Heart right ventricle (tissue), 16 donors: ENCODE measurements around the gene DENND4B. TPM values are rescaled to one million over a fixed set of nuclear protein-coding genes. Genes with fewer than 3 reads are reported as not detected.
A peak's percentile ranks its signal among the peaks of the same experiment; 100 is the strongest.

Experiments
- ATAC-seq, 8 donors: fragments of 200-7000 bp; cut with Tn5 transposase; one replicate each; pipeline ENCODE4 v1.9.1; 2020; ENCODE audit warnings: mild to moderate bottlenecking in 8 of 8, moderate library complexity in 8 of 8, moderate number of reproducible peaks in 1 of 8
- DNase-seq, 2 donors: peaks; one replicate each; pipeline ENCODE4 v3.0.0-alpha.2; 2020
- H3K27ac ChIP-seq, 10 donors: fragments of 200-600 bp; sonication (generic) in 2 of 10; one replicate each; pipeline versions ENCODE4 v1.5.0 to v1.8.0; 2020 to 2022; ENCODE audit warnings: mild to moderate bottlenecking in 3 of 10
- H3K27me3 ChIP-seq, 7 donors: fragments of 200-600 bp; one replicate each; pipeline ENCODE4 v1.8.0; 2021 to 2022; ENCODE audit warnings: mild to moderate bottlenecking in 2 of 7
- H3K36me3 ChIP-seq, 9 donors: fragments of 200-600 bp; sonication (generic) in 1 of 9; one replicate each; pipeline versions ENCODE4 v1.5.0 to v1.8.0; 2020 to 2022; ENCODE audit warnings: mild to moderate bottlenecking in 2 of 9
- H3K4me1 ChIP-seq, 9 donors: fragments of 200-600 bp; sonication (generic) in 1 of 9; one replicate each; pipeline versions ENCODE4 v1.5.0 to v1.8.0; 2020 to 2022; ENCODE audit warnings: mild to moderate bottlenecking in 4 of 9
- H3K4me3 ChIP-seq, 10 donors: fragments of 200-600 bp; sonication (generic) in 2 of 10; one replicate each; pipeline versions ENCODE4 v1.5.0 to v1.8.0; 2020 to 2022; ENCODE audit warnings: mild to moderate bottlenecking in 7 of 10, moderate library complexity in 2 of 10
- H3K9me3 ChIP-seq, 11 donors: fragments of 200-600 bp in 10 of 11; sonication (generic) in 2 of 11; one replicate each; pipeline versions ENCODE4 v1.5.0 to v1.8.0; 2013 to 2022; ENCODE audit warnings: mild to moderate bottlenecking in 2 of 11, control low read depth in 1 of 11, moderate library complexity in 1 of 11
- WGBS, 2 donors: extraction: QIAGEN DNeasy Blood & Tissue Kit; methylation state at CpG; one replicate each; pipeline ENCODE4 v1.1.7; 2013; ENCODE audit warnings: inconsistent platforms in 1 of 2; 5-methylcytosine and 5-hydroxymethylcytosine counted together
- intact Hi-C, 10 donors: fragments of 100-400 bp; cut with DNase I; formaldehyde crosslinking; loops; one replicate each; pipeline versions ENCODE4 v1.11.1 to v1.14.2; 2022
- polyA plus RNA-seq, 2 donors: library from polyadenylated mRNA; stranded (reverse); fragments of 200-250 nt; gene quantifications; one replicate each; pipeline ENCODE4 v1.2.3, GENCODE V29; 2013
- total RNA-seq, 10 donors: library from RNA; stranded (reverse); fragmentation: NEBNext Ultra II Directional in 3 of 10; extraction: Animal tissue kit (Norgen Biotek cat#: 25700) in 3 of 10; gene quantifications; one replicate each; pipeline versions ENCODE4 v1.2.1 to v1.2.4, GENCODE V29; 2021 to 2023
- TF ChIP-seq, protein P1 (sequence below), 9 donors: fragments of 200-600 bp; sonication (generic) in 2 of 9; IDR thresholded peaks; one replicate each; pipeline versions ENCODE4 v1.5.0 to v1.8.0; 2021 to 2022; ENCODE audit warnings: antibody characterized with exemption in 9 of 9, mild to moderate bottlenecking in 5 of 9, moderate library complexity in 1 of 9
- donor health status: Arrhythmogenic right ventricular cardiomyopathy.
- donor health status: ischemic (EF 13 %, LVEDD 7.1; RV severe dilation, severe dysfunction).
- donor health status: healthy with polysubstance abuse.
- donor health status: DM: no; HTN: yes; CAD: no.
- donor health status: DM: no; HTN: no; CAD: no.
- donor health status: ischemic (EF 25% LVEDD 6.9; RV normal size, moderate dysfunction).
- donor health status: ischemic (EF 25% LVEDD 5.7; RV mildly dilated, moderate dysfunction).
- donor health status: healthy.
- donor health status: DM: yes; HTN: yes; CAD: no.
- donor health status: Ischemic cardiomyopathy.
- donor health status: ischemic (EF 35%, LVEDD 5.7; RV mildly dilated, moderate dysfunction).
- donor health status: nonischemic (EF 11% LVEDD 7.7; RV severe dilation, severe dysfunction).
- donor health status: DM: yes; HTN: yes; CAD: no.
- donor health status: PGD.
- donor health status: ischemic (EF 29% LVEDD 5.4; RV normal size, mild dysfunction).
- donor health status: nonischemic (EF 23%, LVEDD 6.1; RV moderate dilation, normal function).

Gene DENND4B
- total and polyA plus RNA-seq, 12 donors = 23.7 to 68.2 (median 39.0) TPM

DNA sequence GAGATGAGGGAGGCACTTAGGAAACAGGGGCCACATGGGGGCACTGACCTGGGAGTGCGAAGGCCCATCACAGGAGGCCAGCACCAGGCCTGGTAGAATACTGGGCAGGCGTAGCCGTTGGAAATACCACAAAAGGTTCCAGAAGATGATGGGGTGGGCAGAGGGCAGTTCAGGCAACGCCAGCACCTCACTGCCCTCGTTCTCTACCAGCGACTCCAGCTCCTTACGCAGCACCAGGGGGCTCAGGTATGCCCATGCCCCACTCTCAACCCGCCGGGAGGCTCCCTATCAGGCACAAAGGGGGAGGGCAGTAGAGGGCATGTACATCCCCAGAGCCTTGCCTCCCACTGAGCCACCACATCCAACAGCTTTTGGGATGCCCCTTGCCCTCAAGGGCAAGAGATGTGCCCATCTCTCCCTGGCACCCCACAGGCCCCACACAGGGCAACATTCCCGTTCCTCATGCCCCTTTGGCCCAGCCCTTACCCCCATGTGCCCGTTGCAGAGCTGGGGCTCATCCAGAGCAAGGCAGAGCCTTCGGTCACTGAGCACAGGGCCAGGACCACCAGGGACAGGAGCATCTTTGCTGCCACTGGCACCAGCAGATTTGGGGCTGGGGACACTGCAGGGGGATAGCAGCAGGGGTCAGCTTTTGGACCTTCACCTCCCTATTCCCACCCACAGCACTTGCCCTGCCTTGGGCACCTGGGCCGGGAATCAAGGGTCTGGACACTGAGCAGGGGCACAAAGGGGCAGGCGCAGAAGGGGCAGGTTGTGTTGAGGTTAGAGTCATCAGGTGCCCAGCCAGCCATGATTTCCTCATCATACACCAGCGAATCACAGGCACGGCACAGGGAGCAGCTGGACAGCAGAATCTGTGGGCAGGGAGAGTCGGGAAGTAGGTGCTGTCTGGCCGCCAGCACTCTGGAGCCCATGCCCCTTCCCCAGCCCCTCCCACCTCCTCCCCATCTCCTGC is 14.1 kb downstream of the DENND4B start:
- H3K4me1 ChIP-seq = peaks cover 0 to 15% (median 5%) of the 10 kb centered on the region in 9 donors
- WGBS, 2 donors = 90 to 95% methylated on average over 18 of the region's 18 CpGs
- intact Hi-C loops = loop anchor here in 1 of 10 donors (10.0 kb wide), 1 partner anchor 118 kb away; no protein-coding TSS in a partner anchor
- no peak overlapping the region for H3K27ac ChIP-seq
- H3K4me3 ChIP-seq = no peak overlapping the region
- no peaks in the 10 kb centered on the region for H3K27me3 ChIP-seq
- H3K9me3 ChIP-seq = no peaks in the 10 kb centered on the region
- no peak for ATAC-seq
- DNase-seq = no peak
- H3K36me3 ChIP-seq = peaks cover 0 to 86% (median 62%) of the 10 kb centered on the region in 9 donors
- TF ChIP-seq, protein P1, sequence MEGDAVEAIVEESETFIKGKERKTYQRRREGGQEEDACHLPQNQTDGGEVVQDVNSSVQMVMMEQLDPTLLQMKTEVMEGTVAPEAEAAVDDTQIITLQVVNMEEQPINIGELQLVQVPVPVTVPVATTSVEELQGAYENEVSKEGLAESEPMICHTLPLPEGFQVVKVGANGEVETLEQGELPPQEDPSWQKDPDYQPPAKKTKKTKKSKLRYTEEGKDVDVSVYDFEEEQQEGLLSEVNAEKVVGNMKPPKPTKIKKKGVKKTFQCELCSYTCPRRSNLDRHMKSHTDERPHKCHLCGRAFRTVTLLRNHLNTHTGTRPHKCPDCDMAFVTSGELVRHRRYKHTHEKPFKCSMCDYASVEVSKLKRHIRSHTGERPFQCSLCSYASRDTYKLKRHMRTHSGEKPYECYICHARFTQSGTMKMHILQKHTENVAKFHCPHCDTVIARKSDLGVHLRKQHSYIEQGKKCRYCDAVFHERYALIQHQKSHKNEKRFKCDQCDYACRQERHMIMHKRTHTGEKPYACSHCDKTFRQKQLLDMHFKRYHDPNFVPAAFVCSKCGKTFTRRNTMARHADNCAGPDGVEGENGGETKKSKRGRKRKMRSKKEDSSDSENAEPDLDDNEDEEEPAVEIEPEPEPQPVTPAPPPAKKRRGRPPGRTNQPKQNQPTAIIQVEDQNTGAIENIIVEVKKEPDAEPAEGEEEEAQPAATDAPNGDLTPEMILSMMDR (IDR thresholded peaks at IDR 0.05) = no peak

- peaks cover 0 to 64% (median 40%) of the 10 kb centered on the region in 9 donors for H3K36me3 ChIP-seq
- no peaks in the 10 kb centered on the region for H3K9me3 ChIP-seq
- peaks cover 0 to 15% (median 5%) of the 10 kb centered on the region in 9 donors for H3K4me1 ChIP-seq
- peak in 1 of 8 donors; percentile 3 for ATAC-seq
- intact Hi-C loops = loop anchor here in 1 of 10 donors (10.0 kb wide), 1 partner anchor 115 kb away; no protein-coding TSS in a partner anchor
- H3K4me3 ChIP-seq = no peak overlapping the region
- WGBS, 2 donors = 83 to 86% methylated on average over 14 of the region's 14 CpGs
- H3K27ac ChIP-seq = no peak overlapping the region
- TF ChIP-seq, protein P1 (IDR thresholded peaks at IDR 0.05) = no peak
- DNase-seq = no peak
- H3K27me3 ChIP-seq = no peaks in the 10 kb centered on the region
Observed at GRCh38 chr1:153929981-153930948, 16.3 kb downstream of the DENND4B start.

GRCh38 chr1:153929426-153929825 is 17.1 kb downstream of the DENND4B start:
- Histone ChIP-seq H3K27me3 (no peaks in the 10 kb centered on the region), H3K9me3 (no peaks in the 10 kb centered on the region), H3K27ac (peak overlapping the region in 4 of 10 donors; percentile 22 to 71 (median 34)), H3K4me1 (peaks cover 0 to 15% (median 5%) of the 10 kb centered on the region in 9 donors), H3K4me3 (no peak overlapping the region), H3K36me3 (peaks cover 0 to 56% (median 34%) of the 10 kb centered on the region in 9 donors)
- TF ChIP-seq, protein P1 (IDR thresholded peaks at IDR 0.05) = no peak
- no peak for DNase-seq
- intact Hi-C loops = no loop called here
- no peak for ATAC-seq
- 90 to 92% methylated on average over 5 of the region's 5 CpGs for WGBS, 2 donors
